ENCODE data around the gene GIT2.
"Not testable (repeated sequence)": the region's sequence is repeated elsewhere in the genome, so short reads cannot be mapped to it uniquely, and the experiment has no call there.

GIT2 gene

DNA sequence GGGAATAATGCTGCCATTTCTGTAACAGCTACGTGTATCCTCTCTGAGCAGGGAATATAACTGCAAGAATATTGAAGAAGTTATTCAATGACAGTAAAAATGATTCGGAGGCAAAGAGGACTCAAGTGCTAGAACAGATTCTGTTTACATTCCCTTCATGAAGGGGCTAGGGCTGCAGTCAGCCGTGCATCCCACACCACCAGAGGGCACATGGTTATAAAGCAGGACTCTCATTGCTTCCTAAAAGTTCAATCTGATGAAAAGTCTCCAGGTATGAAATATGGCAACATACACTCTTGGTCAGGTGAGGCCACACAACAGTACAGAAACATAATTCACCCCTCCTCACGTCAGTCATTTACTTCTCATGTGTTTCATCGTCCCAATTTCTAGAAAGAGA is 62.1 kb downstream of the GIT2 start:
- TF ChIP-seq GATA1 (IDR thresholded peaks at IDR 0.05; ENCODE audit: low read depth, low read length) (no peak), POLR2A (IDR thresholded peaks at IDR 0.05; ENCODE audit: low read length) (no peak)
- peak in 1 of 2 experiments; percentile 7 for DNase-seq

DNA sequence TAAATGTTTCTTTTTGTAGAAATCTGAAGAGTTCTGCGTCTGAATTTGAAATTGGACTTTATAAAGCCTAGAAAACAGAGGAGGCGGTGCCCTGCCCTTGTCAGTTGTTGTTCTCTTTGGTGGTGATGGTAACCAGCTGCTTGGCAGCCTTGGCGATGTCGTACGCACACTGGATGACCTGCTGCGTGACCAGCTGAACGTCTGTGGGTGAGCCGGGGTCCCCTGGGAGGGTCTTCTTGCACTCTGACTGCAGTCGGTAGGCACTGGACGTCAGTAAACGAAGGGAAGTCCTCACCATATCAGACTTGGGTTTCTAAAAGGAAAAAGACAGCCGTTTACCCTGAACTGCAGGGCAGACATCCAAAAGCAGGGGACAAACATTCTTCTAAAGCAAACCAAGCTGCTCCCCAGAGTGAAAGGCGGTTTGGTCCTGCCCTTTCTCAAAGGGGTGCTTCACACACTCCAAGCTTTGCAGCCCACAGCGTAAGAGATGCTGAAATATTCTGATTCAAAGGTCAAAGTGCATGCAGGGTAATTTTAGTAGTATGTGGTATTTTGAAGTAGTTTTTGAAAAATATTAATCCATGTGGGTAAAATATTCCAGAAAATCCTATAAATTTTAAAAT is 63.2 kb downstream of the GIT2 start:
- TF ChIP-seq GATA1 (IDR thresholded peaks at IDR 0.05; ENCODE audit: low read depth, low read length) (no peak), POLR2A (IDR thresholded peaks at IDR 0.05; ENCODE audit: low read length) (no peak)

GRCh38 chr12:109931143-109931542 is 65.0 kb downstream of the GIT2 start:
- no peak for DNase-seq
- TF ChIP-seq GATA1 (IDR thresholded peaks at IDR 0.05; ENCODE audit: low read depth, low read length) (no peak), POLR2A (IDR thresholded peaks at IDR 0.05; ENCODE audit: low read length) (no peak)

More for the DNA sequence above, 63.2 kb downstream of the GIT2 start:
- DNase-seq, result no peak

- no peak for TF ChIP-seq GATA1 (IDR thresholded peaks at IDR 0.05; ENCODE audit: low read depth, low read length)
- TF ChIP-seq POLR2A (IDR thresholded peaks at IDR 0.05; ENCODE audit: low read length), result no peak
- DNase-seq, result no peak
Measured at GRCh38 chr12:109930028-109930800, 66.0 kb downstream of the GIT2 start.

GRCh38 chr12:109929326-109929725 is 66.8 kb downstream of the GIT2 start:
- not testable (repeated sequence) for DNase-seq

DNA sequence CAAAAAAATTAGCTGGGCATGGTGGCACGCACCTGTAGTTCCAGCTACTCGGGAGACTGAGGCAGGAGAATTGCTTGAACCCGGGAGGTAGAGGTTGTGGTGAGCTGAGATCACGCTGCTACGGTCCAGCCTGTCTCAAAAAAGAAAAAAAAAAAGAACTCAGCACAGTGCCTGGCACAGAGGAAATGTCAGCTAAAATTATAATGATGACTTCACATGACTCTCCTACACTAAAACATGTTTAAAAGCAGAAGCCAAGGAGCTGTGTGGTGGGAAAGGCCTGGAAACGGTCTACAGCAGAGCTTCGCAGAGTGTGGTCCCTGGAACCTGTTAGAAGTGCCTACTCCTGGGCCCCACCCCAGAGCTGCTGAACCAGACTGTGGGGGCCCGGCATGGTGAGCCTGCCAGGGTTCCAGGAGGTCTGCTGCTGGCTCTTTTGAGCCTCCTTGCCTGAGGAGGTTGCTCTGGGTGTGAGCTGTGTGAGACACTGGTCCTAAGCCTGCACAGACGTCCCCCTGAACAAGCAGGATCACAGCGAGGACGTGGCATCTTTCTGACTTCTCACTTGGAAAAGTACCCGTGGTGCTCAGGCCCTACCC is 68.0 kb downstream of the GIT2 start:
- DNase-seq, result no peak
- no peak for TF ChIP-seq POLR2A (IDR thresholded peaks at IDR 0.05; ENCODE audit: low read length)

- TF ChIP-seq POLR2A (IDR thresholded peaks at IDR 0.05; ENCODE audit: low read length), result no peak
- TF ChIP-seq GATA1 (IDR thresholded peaks at IDR 0.05; ENCODE audit: low read depth, low read length), result no peak
- DNase-seq, result peak; percentile 37 to 58
Measured at GRCh38 chr12:109927622-109928021, 68.5 kb downstream of the GIT2 start.

DNA sequence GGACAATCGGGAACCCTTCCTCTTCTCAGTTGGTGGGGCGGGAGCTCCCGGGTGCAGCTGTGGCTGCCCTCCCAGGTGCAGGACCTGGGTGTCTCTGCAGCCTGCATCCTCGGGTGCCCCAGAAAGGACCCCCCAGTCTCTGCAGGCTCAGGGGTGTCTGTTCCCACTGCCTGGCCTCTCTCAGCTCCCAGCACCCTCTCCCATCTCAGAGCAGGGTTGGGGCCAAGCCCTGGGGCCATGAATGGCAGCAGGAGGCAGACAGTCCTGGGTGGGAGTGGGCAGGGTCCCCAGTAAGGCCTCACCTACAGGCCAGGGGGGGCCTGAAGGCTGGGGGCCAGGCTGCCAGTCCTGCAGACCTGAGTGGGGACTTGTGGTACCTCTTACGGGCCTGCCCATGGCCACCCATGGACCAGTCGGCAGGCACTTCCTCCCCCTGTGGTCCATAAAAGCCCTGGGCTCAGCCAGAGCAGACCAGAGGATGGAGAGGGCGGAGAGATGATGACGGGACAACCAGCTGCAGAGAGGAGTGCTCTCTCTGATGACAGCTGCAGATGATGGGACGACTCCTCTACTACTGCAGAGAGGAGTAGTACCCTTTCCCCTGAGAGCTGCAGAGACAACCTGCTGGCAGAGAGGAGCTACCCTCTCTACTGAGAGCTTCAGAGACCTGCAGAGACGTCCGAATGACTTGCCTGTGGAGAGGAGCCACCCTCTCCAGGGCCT is 69.5 kb downstream of the GIT2 start:
- TF ChIP-seq GATA1 (IDR thresholded peaks at IDR 0.05; ENCODE audit: low read depth, low read length), result no peak
- no peak for TF ChIP-seq POLR2A (IDR thresholded peaks at IDR 0.05; ENCODE audit: low read length)

GRCh38 chr12:109926016-109926415 is 70.2 kb downstream of the GIT2 start:
- no peak for DNase-seq
- TF ChIP-seq GATA1 (IDR thresholded peaks at IDR 0.05; ENCODE audit: low read depth, low read length), result no peak

More for the DNA sequence above, 69.5 kb downstream of the GIT2 start:
- no peak for DNase-seq

- TF ChIP-seq GATA1 (IDR thresholded peaks at IDR 0.05; ENCODE audit: low read depth, low read length) (no peak), POLR2A (IDR thresholded peaks at IDR 0.05; ENCODE audit: low read length) (no peak)
- no peak for DNase-seq
Measured at GRCh38 chr12:109925185-109925840, 70.9 kb downstream of the GIT2 start.

- TF ChIP-seq POLR2A (IDR thresholded peaks at IDR 0.05; ENCODE audit: low read length), result no peak
- no peak for TF ChIP-seq GATA1 (IDR thresholded peaks at IDR 0.05; ENCODE audit: low read depth, low read length)
- no peak for DNase-seq
Measured at GRCh38 chr12:109923481-109924245, 72.5 kb downstream of the GIT2 start.

DNA sequence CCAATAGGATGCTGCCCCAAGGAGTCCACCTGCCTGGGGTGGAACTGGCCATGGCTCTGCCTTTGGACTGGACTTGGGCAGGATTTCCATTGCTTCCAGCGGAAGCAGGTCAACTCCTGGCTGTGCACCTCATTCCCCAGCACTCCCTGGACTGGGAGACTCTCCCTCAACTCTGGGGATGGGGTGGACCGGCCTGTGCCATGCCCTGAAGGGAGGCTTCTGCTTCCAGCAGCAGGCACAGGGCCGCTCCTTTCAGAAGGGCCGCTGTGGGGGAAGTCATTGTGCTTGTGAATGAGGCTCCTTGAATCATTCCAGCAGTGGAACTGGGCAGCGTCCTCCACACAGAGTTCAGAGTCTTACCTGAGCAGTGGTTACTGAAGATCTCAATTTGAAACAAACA is 73.1 kb downstream of the GIT2 start:
- DNase-seq, result no peak
- no peak for TF ChIP-seq GATA1 (IDR thresholded peaks at IDR 0.05; ENCODE audit: low read depth, low read length)

DNA sequence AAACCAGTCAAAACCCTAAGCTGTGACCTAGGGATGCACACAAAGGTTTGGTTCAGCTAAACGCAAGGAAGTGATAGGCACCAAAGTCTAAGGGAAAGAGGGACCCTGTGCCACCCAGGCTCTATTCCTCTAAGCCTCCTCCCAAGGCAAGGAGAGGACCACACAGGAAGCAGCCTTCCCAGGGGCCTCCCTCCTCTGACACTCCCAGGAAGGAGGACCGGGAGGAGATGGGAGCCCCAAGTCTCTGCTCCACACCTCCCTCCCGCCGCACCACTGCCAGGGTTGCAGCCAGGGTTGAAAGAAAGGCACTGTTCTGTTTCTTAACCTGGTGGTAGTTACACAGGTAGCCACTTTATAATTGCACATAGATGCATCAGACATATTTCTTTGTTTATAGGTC is 74.2 kb downstream of the GIT2 start:
- TF ChIP-seq GATA1 (IDR thresholded peaks at IDR 0.05; ENCODE audit: low read depth, low read length) (no peak), POLR2A (IDR thresholded peaks at IDR 0.05; ENCODE audit: low read length) (no peak)
- DNase-seq, result no peak

All from erythroblast (primary cell).